ENCODE results near the gene CDX2. TPM values are rescaled to one million over a fixed set of nuclear protein-coding genes. Genes with fewer than 3 reads are reported as not detected.

CDX2 gene
- total RNA-seq, 2 donors from 2014 or later: 0.09 to 0.34 TPM

- H3K4me1 ChIP-seq (replicated peaks): peaks cover 2% of the 10 kb centered on the region
- no peak overlapping the region for H3K4me3 ChIP-seq
- WGBS: 5% methylated on average over 22 of the region's 46 CpGs
These were observed 44.5 kb downstream of the CDX2 start for GRCh38 chr13:27924529-27925141.

GRCh38 chr13:27923794-27924528 lies 45.2 kb downstream of the CDX2 start:
- no peak for TF ChIP-seq POLR2AphosphoS5 (IDR thresholded peaks at IDR 0.05)
- no peak for TF ChIP-seq CTCF (IDR thresholded peaks at IDR 0.05)
- no peak for TF ChIP-seq POLR2A (IDR thresholded peaks at IDR 0.05)
- Histone ChIP-seq H3K27me3 (replicated peaks; ENCODE audit: insufficient read depth) (peaks cover 80% of the 10 kb centered on the region), H3K4me3 (no peak overlapping the region), H3K4me1 (replicated peaks) (peaks cover 2% of the 10 kb centered on the region), H3K36me3 (no peaks in the 10 kb centered on the region), H3K9me3 (no peaks in the 10 kb centered on the region), H3K27ac (no peak overlapping the region)
- no peak for DNase-seq (ENCODE audit: low spot score)
- intact Hi-C loops (cut with DNase I): no loop called here
- 4% methylated on average over 46 of the region's 48 CpGs for WGBS

More at GRCh38 chr13:27924529-27925141, 44.5 kb downstream of the CDX2 start:
- H3K27ac ChIP-seq: no peak overlapping the region
- no peak for DNase-seq (ENCODE audit: low spot score)
- H3K9me3 ChIP-seq: no peaks in the 10 kb centered on the region
- TF ChIP-seq CTCF (IDR thresholded peaks at IDR 0.05): no peak
- TF ChIP-seq POLR2A (IDR thresholded peaks at IDR 0.05): no peak
- TF ChIP-seq POLR2AphosphoS5 (IDR thresholded peaks at IDR 0.05): no peak
- H3K36me3 ChIP-seq: no peaks in the 10 kb centered on the region
- intact Hi-C loops (cut with DNase I): no loop called here
- peaks cover 81% of the 10 kb centered on the region for H3K27me3 ChIP-seq (replicated peaks; ENCODE audit: insufficient read depth)

GRCh38 chr13:27922883-27923612 lies 46.1 kb downstream of the CDX2 start:
- intact Hi-C loops (cut with DNase I): no loop called here
- WGBS: 4% methylated on average over 24 of the region's 24 CpGs
- peaks cover 2% of the 10 kb centered on the region for H3K4me1 ChIP-seq (replicated peaks)
- H3K27me3 ChIP-seq (replicated peaks; ENCODE audit: insufficient read depth): peaks cover 81% of the 10 kb centered on the region
- H3K9me3 ChIP-seq: no peaks in the 10 kb centered on the region
- H3K36me3 ChIP-seq: no peaks in the 10 kb centered on the region
- DNase-seq (ENCODE audit: low spot score): no peak
- no peak for TF ChIP-seq POLR2AphosphoS5 (IDR thresholded peaks at IDR 0.05)
- TF ChIP-seq CTCF (IDR thresholded peaks at IDR 0.05): no peak
- no peak for TF ChIP-seq POLR2A (IDR thresholded peaks at IDR 0.05)
- H3K27ac ChIP-seq: no peak overlapping the region
- H3K4me3 ChIP-seq: no peak overlapping the region

- Histone ChIP-seq H3K4me1 (replicated peaks) (peaks cover 2% of the 10 kb centered on the region), H3K4me3 (no peak overlapping the region), H3K27ac (no peak overlapping the region), H3K36me3 (no peaks in the 10 kb centered on the region), H3K9me3 (no peaks in the 10 kb centered on the region), H3K27me3 (replicated peaks; ENCODE audit: insufficient read depth) (peaks cover 82% of the 10 kb centered on the region)
- 9% methylated on average over 39 of the region's 39 CpGs for WGBS
- DNase-seq (ENCODE audit: low spot score): no peak
- no peak for TF ChIP-seq CTCF (IDR thresholded peaks at IDR 0.05)
- intact Hi-C loops (cut with DNase I): no loop called here
These were observed 46.9 kb downstream of the CDX2 start for GRCh38 chr13:27921961-27922882.
